HepG2 (cell line): ENCODE data around the gene ABCC3. TPM values are rescaled to one million over a fixed set of nuclear protein-coding genes. Genes with fewer than 3 reads are reported as not detected.

ENCODE experiments used
- AFF4 ChIP-seq: sonication (generic); formaldehyde crosslinking; IDR thresholded peaks from 2 replicates; pipeline ENCODE4 v1.4.0; 2020; ENCODE audit warnings: missing genetic modification reagents
- ARID3A ChIP-seq: IDR thresholded peaks from 2 replicates; pipeline ENCODE4 v1.6.1; 2012; ENCODE audit warnings: low read depth, low read length, improper control_type of control experiment
- FOSL2 ChIP-seq: sonication (generic); formaldehyde crosslinking; IDR thresholded peaks from 2 replicates; pipeline ENCODE4 v1.4.0; 2020; ENCODE audit warnings: missing genetic modification reagents
- GMEB2 ChIP-seq: IDR thresholded peaks from 2 replicates; pipeline ENCODE4 v1.6.1; 2016; ENCODE audit warnings: missing biosample characterization, missing genetic modification reagents, low read depth
- IRF2 ChIP-seq: IDR thresholded peaks from 2 replicates; pipeline ENCODE4 v1.6.1; 2018; ENCODE audit warnings: missing genetic modification reagents, missing compliant biosample characterization
- MIXL1 ChIP-seq: IDR thresholded peaks from 2 replicates; pipeline ENCODE4 v1.6.1; 2016
- RARA ChIP-seq: IDR thresholded peaks from 2 replicates; pipeline ENCODE4 v1.6.1; 2016; ENCODE audit warnings: missing genetic modification reagents, missing compliant biosample characterization
- RXRB ChIP-seq: IDR thresholded peaks from 2 replicates; pipeline ENCODE4 v1.6.1; 2016; ENCODE audit warnings: borderline replicate concordance, missing genetic modification reagents, missing compliant biosample characterization
- TRAFD1 ChIP-seq: sonication (generic); formaldehyde crosslinking; IDR thresholded peaks from 2 replicates; pipeline ENCODE4 v1.5.1; 2020; ENCODE audit warnings: missing genetic modification reagents, mild to moderate bottlenecking, borderline replicate concordance
- ZBTB46 ChIP-seq: sonication (generic); formaldehyde crosslinking; IDR thresholded peaks from 2 replicates; pipeline ENCODE4 v1.4.0; 2020; ENCODE audit warnings: mild to moderate bottlenecking, missing genetic modification reagents, borderline replicate concordance
- ZEB1 ChIP-seq: IDR thresholded peaks from 2 replicates; pipeline ENCODE4 v1.6.1; 2012; ENCODE audit warnings: mild to moderate bottlenecking, low read depth, inconsistent platforms; ENCODE audit not compliant: insufficient replicate concordance
- ZFX ChIP-seq: sonication (generic); formaldehyde crosslinking; IDR thresholded peaks from 2 replicates; pipeline ENCODE4 v1.4.0; 2020; ENCODE audit warnings: mild to moderate bottlenecking, low read depth, missing genetic modification reagents, moderate library complexity
- ZNF24 ChIP-seq: fragments of 450-650 bp; IDR thresholded peaks from 2 replicates; pipeline ENCODE4 v1.6.1; 2017; ENCODE audit warnings: antibody characterized with exemption, mild to moderate bottlenecking
- ZNF276 ChIP-seq: sonication (generic); formaldehyde crosslinking; IDR thresholded peaks from 2 replicates; pipeline ENCODE4 v1.4.0; 2020; ENCODE audit warnings: mild to moderate bottlenecking, low read depth, missing genetic modification reagents
- ZNF761 ChIP-seq: sonication (generic); formaldehyde crosslinking; conservative IDR thresholded peaks from 2 replicates; pipeline ENCODE4 v1.4.0; 2020; ENCODE audit warnings: mild to moderate bottlenecking, missing genetic modification reagents
- polyA plus RNA-seq, 8 experiments: library from polyadenylated mRNA; depleted of rRNA in 3 of 8; stranded (reverse) in 7 of 8; unstranded in 1 of 8; fragments of >200 nt; fragmentation: Illumina TruSeq in 4 of 8; extraction: Trizol in 4 of 8; gene quantifications; 2 replicates each; pipeline versions ENCODE4 v1.2.1 to v1.2.3, GENCODE V29; 2011 to 2016; ENCODE audit warnings: low read depth in 4 of 8, missing spikeins in 1 of 8, mixed read lengths in 1 of 8; ENCODE audit not compliant: insufficient read depth in 1 of 8
- total RNA-seq, 5 experiments: library from RNA; depleted of rRNA; stranded (reverse); fragments of >200 nt; fragmentation: Illumina TruSeq; extraction: Trizol; gene quantifications; 2 replicates each; pipeline ENCODE4 v1.2.3, GENCODE V29; 2016; ENCODE audit warnings: low read depth in 1 of 5

ABCC3 gene
- total and polyA plus RNA-seq, 2 of the 13 experiments (the other 11 are each of a cell fraction or from before 2014, with no cell fraction given), result 25.2 to 50.7 TPM

- TF ChIP-seq ZEB1 (peak; percentile 55), TRAFD1 (CRISPR knock-in tag) (no peak), MIXL1 (CRISPR knock-in tag) (peak; percentile 24; the same call in 1 of the 2 replicates), RARA (CRISPR knock-in tag) (no peak), ZNF24 (no peak), ZNF276 (CRISPR knock-in tag) (peak; percentile 50; the same call in 1 of the 2 replicates), GMEB2 (CRISPR knock-in tag) (no peak), IRF2 (CRISPR knock-in tag) (no peak; the same call in 1 of the 2 replicates), RXRB (CRISPR knock-in tag) (peak; percentile 36; the same call in 1 of the 2 replicates), AFF4 (CRISPR knock-in tag) (no peak), ZFX (CRISPR knock-in tag) (peak; percentile 39; the same call in 1 of the 2 replicates), ARID3A (0 out of 2 replicates have a peak, but pooled peaks have one; percentile 25), ZBTB46 (CRISPR knock-in tag) (peak; percentile 56; the same call in 1 of the 2 replicates), ZNF761 (0 out of 2 replicates have a peak, but pooled peaks have one; percentile 22), FOSL2 (CRISPR knock-in tag) (peak; percentile 51; the same call in 1 of the 2 replicates)
These were observed 57.1 kb downstream of the ABCC3 start (continued) for GRCh38 chr17:50691550-50692447.
